ENCODE measurements around the gene NFASC. TPM values are rescaled to one million over a fixed set of nuclear protein-coding genes. Genes with fewer than 3 reads are reported as not detected.

NFASC gene
- total and polyA plus RNA-seq, 4 donors: 0.23 to 5.4 (median 1.9) TPM

DNA sequence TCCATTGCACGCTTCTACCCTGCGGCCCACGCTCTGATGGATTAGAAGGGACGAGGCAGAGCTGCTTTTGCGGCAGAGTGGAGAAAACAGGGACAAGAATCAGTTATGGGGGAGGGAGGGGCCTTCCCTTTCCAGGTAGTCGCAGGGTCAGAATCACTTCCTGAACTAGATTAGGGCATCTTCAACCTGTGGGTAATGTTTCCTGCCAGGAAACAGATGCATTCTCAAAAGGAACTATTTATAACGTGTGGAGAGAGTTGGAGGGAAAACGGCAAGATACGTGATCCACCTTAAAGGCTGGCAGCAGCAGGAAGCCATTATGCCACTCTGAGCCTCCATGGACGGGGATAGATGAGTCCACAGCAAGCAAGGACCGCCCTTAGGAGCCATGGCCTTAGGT is 112.5 kb downstream of the NFASC start:
- no peaks in the 10 kb centered on the region for H3K9me3 ChIP-seq (ENCODE audit: control insufficient read depth in 4 of 4, low read length in 3 of 4)
- no peaks in the 10 kb centered on the region for H3K4me1 ChIP-seq (ENCODE audit: control insufficient read depth in 4 of 4, insufficient read depth in 4 of 4, low read length in 3 of 4)
- WGBS: 70% methylated on average over 11 of the region's 11 CpGs
- H3K27me3 ChIP-seq (ENCODE audit: control insufficient read depth in 4 of 4, insufficient read depth in 4 of 4, low read length in 3 of 4): no peaks in the 10 kb centered on the region
- no peak overlapping the region for H3K27ac ChIP-seq (ENCODE audit: low read depth in 1 of 2, low read length in 2 of 2)
- no peak overlapping the region for H3K4me3 ChIP-seq (ENCODE audit: low read depth in 1 of 3, low read length in 3 of 3)
- no peaks in the 10 kb centered on the region for H3K36me3 ChIP-seq (ENCODE audit: control insufficient read depth in 4 of 4, insufficient read depth in 3 of 4, low read depth in 1 of 4, low read length in 3 of 4)
- no peak for DNase-seq (ENCODE audit: low spot score)
- H3K9ac ChIP-seq (ENCODE audit: low read depth in 1 of 2, low read length in 2 of 2): no peak overlapping the region
- TF ChIP-seq EGR1 (IDR thresholded peaks at IDR 0.05; ENCODE audit: low read depth in 2 of 2) (no peak), TAF1 (conservative IDR thresholded peaks at IDR 0.05) (no peak), HNF4A (conservative IDR thresholded peaks at IDR 0.05) (no peak), FOXA1 (IDR thresholded peaks at IDR 0.05) (no peak), ATF3 (IDR thresholded peaks at IDR 0.05) (no peak), SP1 (IDR thresholded peaks at IDR 0.05) (no peak), ZBTB33 (IDR thresholded peaks at IDR 0.05) (no peak), GABPA (IDR thresholded peaks at IDR 0.05 in 1 of 2, conservative IDR thresholded peaks at IDR 0.05 in 1 of 2) (no peak), YY1 (IDR thresholded peaks at IDR 0.05) (no peak), FOXA2 (IDR thresholded peaks at IDR 0.05) (no peak), NR2F2 (IDR thresholded peaks at IDR 0.05) (no peak), RXRA (IDR thresholded peaks at IDR 0.05) (no peak), HNF4G (IDR thresholded peaks at IDR 0.05) (no peak), JUND (IDR thresholded peaks at IDR 0.05) (no peak)
- TF ChIP-seq, protein P1, sequence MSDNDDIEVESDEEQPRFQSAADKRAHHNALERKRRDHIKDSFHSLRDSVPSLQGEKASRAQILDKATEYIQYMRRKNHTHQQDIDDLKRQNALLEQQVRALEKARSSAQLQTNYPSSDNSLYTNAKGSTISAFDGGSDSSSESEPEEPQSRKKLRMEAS (IDR thresholded peaks at IDR 0.05): no peak
- TF ChIP-seq, protein P2, sequence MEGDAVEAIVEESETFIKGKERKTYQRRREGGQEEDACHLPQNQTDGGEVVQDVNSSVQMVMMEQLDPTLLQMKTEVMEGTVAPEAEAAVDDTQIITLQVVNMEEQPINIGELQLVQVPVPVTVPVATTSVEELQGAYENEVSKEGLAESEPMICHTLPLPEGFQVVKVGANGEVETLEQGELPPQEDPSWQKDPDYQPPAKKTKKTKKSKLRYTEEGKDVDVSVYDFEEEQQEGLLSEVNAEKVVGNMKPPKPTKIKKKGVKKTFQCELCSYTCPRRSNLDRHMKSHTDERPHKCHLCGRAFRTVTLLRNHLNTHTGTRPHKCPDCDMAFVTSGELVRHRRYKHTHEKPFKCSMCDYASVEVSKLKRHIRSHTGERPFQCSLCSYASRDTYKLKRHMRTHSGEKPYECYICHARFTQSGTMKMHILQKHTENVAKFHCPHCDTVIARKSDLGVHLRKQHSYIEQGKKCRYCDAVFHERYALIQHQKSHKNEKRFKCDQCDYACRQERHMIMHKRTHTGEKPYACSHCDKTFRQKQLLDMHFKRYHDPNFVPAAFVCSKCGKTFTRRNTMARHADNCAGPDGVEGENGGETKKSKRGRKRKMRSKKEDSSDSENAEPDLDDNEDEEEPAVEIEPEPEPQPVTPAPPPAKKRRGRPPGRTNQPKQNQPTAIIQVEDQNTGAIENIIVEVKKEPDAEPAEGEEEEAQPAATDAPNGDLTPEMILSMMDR (IDR thresholded peaks at IDR 0.05; ENCODE audit: low read depth, low read length, missing input control): no peak
- TF ChIP-seq, protein P3, sequence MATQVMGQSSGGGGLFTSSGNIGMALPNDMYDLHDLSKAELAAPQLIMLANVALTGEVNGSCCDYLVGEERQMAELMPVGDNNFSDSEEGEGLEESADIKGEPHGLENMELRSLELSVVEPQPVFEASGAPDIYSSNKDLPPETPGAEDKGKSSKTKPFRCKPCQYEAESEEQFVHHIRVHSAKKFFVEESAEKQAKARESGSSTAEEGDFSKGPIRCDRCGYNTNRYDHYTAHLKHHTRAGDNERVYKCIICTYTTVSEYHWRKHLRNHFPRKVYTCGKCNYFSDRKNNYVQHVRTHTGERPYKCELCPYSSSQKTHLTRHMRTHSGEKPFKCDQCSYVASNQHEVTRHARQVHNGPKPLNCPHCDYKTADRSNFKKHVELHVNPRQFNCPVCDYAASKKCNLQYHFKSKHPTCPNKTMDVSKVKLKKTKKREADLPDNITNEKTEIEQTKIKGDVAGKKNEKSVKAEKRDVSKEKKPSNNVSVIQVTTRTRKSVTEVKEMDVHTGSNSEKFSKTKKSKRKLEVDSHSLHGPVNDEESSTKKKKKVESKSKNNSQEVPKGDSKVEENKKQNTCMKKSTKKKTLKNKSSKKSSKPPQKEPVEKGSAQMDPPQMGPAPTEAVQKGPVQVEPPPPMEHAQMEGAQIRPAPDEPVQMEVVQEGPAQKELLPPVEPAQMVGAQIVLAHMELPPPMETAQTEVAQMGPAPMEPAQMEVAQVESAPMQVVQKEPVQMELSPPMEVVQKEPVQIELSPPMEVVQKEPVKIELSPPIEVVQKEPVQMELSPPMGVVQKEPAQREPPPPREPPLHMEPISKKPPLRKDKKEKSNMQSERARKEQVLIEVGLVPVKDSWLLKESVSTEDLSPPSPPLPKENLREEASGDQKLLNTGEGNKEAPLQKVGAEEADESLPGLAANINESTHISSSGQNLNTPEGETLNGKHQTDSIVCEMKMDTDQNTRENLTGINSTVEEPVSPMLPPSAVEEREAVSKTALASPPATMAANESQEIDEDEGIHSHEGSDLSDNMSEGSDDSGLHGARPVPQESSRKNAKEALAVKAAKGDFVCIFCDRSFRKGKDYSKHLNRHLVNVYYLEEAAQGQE (IDR thresholded peaks at IDR 0.05): no peak

DNA sequence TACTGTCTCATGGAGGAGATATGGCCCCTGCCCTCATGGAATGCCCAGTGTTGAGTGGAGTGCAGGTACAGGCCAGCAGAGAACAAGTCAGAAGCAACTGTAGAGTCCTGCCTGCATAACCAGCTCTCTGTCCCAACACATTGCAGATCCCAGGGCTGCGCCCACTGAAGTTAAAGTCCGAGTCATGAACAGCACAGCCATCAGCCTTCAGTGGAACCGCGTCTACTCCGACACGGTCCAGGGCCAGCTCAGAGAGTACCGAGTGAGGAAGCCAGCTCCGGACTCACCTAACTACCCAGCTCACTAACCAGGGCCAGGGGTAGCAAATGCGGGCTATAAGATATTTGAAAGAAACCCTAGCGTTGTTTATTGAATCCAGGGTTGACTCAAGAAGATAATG is 113.2 kb downstream of the NFASC start:
- TF ChIP-seq ATF3 (IDR thresholded peaks at IDR 0.05) (no peak), FOXA2 (IDR thresholded peaks at IDR 0.05) (no peak)

More for the DNA sequence above, 113.2 kb downstream of the NFASC start:
- Histone ChIP-seq H3K4me3 (ENCODE audit: low read depth in 1 of 3, low read length in 3 of 3) (no peak overlapping the region), H3K4me1 (ENCODE audit: control insufficient read depth in 4 of 4, insufficient read depth in 4 of 4, low read length in 3 of 4) (no peaks in the 10 kb centered on the region), H3K27me3 (ENCODE audit: control insufficient read depth in 4 of 4, insufficient read depth in 4 of 4, low read length in 3 of 4) (no peaks in the 10 kb centered on the region), H3K9me3 (ENCODE audit: control insufficient read depth in 4 of 4, low read length in 3 of 4) (no peaks in the 10 kb centered on the region), H3K27ac (ENCODE audit: low read depth in 1 of 2, low read length in 2 of 2) (no peak overlapping the region), H3K36me3 (ENCODE audit: control insufficient read depth in 4 of 4, insufficient read depth in 3 of 4, low read depth in 1 of 4, low read length in 3 of 4) (no peaks in the 10 kb centered on the region), H3K9ac (ENCODE audit: low read depth in 1 of 2, low read length in 2 of 2) (no peak overlapping the region)
- DNase-seq (ENCODE audit: low spot score): peak; percentile 45
- 92% methylated on average over 10 of the region's 10 CpGs for WGBS
